Nephron progenitor cell (in vitro differentiated cells): Measurements from ENCODE around the gene OR4Q3.
"Not testable (repeated sequence)": the region's sequence is repeated elsewhere in the genome, so short reads cannot be mapped to it uniquely, and the experiment has no call there.

ENCODE experiments used
- DNase-seq: peaks from one replicate; pipeline ENCODE4 v3.0.0; 2021
- H3K27ac Mint-ChIP-seq: 2 replicates; pipeline ENCODE4 v1.8.0; 2021; ENCODE audit warnings: mild to moderate bottlenecking, moderate library complexity, mixed read lengths
- H3K27me3 Mint-ChIP-seq: 2 replicates; pipeline ENCODE4 v1.8.0; 2021; ENCODE audit warnings: mild to moderate bottlenecking, low read depth, mixed read lengths; ENCODE audit not compliant: poor library complexity
- H3K36me3 Mint-ChIP-seq: 2 replicates; pipeline ENCODE4 v1.8.0; 2021; ENCODE audit warnings: low read depth, mixed read lengths
- H3K4me1 Mint-ChIP-seq: 2 replicates; pipeline ENCODE4 v1.8.0; 2021; ENCODE audit warnings: mixed read lengths
- H3K4me3 Mint-ChIP-seq: 2 replicates; pipeline ENCODE4 v1.8.0; 2021; ENCODE audit warnings: mild to moderate bottlenecking, moderate library complexity, mixed read lengths
- H3K9me3 Mint-ChIP-seq: 2 replicates; pipeline ENCODE4 v1.8.0; 2021; ENCODE audit warnings: mild to moderate bottlenecking, moderate library complexity, mixed read lengths
- TF ChIP-seq, protein P1 (sequence below): fragments of 200-600 bp; sonication (generic); IDR thresholded peaks from 2 replicates; pipeline ENCODE4 v1.5.0; 2021; ENCODE audit warnings: antibody characterized with exemption

Gene OR4Q3

GRCh38 chr14:19771895-19772430 is 28.6 kb downstream of the OR4Q3 start:
- no peak overlapping the region for H3K4me3 Mint-ChIP-seq
- H3K36me3 Mint-ChIP-seq: peaks cover 4% of the 10 kb centered on the region
- TF ChIP-seq, protein P1, sequence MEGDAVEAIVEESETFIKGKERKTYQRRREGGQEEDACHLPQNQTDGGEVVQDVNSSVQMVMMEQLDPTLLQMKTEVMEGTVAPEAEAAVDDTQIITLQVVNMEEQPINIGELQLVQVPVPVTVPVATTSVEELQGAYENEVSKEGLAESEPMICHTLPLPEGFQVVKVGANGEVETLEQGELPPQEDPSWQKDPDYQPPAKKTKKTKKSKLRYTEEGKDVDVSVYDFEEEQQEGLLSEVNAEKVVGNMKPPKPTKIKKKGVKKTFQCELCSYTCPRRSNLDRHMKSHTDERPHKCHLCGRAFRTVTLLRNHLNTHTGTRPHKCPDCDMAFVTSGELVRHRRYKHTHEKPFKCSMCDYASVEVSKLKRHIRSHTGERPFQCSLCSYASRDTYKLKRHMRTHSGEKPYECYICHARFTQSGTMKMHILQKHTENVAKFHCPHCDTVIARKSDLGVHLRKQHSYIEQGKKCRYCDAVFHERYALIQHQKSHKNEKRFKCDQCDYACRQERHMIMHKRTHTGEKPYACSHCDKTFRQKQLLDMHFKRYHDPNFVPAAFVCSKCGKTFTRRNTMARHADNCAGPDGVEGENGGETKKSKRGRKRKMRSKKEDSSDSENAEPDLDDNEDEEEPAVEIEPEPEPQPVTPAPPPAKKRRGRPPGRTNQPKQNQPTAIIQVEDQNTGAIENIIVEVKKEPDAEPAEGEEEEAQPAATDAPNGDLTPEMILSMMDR: no peak
- H3K9me3 Mint-ChIP-seq: peaks cover 95% of the 10 kb centered on the region
- no peak overlapping the region for H3K27ac Mint-ChIP-seq
- DNase-seq: no peak
- no peaks in the 10 kb centered on the region for H3K27me3 Mint-ChIP-seq
- H3K4me1 Mint-ChIP-seq: no peaks in the 10 kb centered on the region

DNA sequence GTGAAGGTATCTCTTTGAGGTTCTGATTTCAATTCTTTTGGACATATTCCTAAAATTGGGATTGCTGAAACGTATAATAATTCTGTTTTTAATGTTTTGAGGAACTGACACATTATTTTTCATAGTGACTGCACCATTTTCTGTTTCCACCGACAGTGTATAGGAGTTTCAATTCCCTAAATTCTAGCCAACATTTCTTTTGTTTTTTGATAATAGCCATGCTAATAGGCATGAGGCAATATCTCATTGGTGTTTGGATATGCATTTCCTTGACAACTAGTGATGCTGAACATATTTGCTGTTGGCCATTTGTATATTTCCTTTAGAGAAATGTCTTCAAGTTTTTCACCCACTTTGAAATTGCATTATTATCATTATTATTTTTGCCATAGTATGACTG is 29.1 kb downstream of the OR4Q3 start:
- not testable (repeated sequence) for H3K27ac Mint-ChIP-seq, H3K4me3 Mint-ChIP-seq, H3K27me3 Mint-ChIP-seq, H3K4me1 Mint-ChIP-seq, DNase-seq, H3K36me3 Mint-ChIP-seq
- H3K9me3 Mint-ChIP-seq: peaks cover 95% of the 10 kb centered on the region

DNA sequence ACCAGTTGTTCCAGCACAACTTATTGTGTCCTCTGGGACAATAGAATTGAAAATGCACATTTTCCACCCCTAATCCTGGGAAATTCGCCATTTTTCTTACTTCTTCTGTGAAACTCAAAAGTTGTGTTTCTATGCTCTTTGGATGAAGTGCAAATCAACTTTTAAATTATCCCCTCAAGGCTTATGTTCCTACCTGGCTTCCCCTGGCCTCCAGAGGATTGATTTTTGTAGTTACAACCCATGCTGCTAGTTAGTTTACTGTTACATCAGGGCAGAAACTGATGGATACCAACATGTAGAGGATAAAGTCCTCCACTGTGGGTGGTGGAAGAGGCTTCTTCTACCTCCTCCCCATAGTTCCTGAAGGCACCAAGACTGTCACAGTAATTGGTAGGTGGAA is 29.8 kb downstream of the OR4Q3 start, which contains the start of gene OR4M1:
TSS of gene OR4M1 (plus strand) at position 301 of the 400 bp plus-strand sequence. CDS start 6,819 bp downstream, outside the sequence.
- peaks cover 95% of the 10 kb centered on the region for H3K9me3 Mint-ChIP-seq

DNA sequence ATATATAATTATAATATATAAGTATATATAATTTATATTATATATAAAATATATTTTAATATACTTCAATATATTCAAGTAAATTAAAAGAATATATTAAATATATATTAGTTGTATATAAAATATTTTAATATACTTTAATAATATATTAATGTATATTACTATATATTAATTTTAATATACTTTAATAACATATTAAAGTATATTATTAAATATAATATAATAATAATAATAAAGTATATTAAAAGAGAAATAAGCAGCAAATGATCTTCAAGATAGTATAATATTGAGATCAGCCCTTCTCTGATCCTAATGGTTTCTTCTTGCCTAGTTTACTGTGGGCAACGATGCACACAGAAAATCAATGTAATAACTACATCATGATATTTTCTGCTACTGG is 32.2 kb downstream of the OR4Q3 start:
- no peak for DNase-seq
- H3K4me1 Mint-ChIP-seq: no peaks in the 10 kb centered on the region
- TF ChIP-seq, protein P1: no peak
- peaks cover 93% of the 10 kb centered on the region for H3K9me3 Mint-ChIP-seq
- peaks cover 4% of the 10 kb centered on the region for H3K36me3 Mint-ChIP-seq
- no peak overlapping the region for H3K4me3 Mint-ChIP-seq
- no peaks in the 10 kb centered on the region for H3K27me3 Mint-ChIP-seq
- no peak overlapping the region for H3K27ac Mint-ChIP-seq

More for the DNA sequence above, 29.8 kb downstream of the OR4Q3 start, which contains the start of gene OR4M1:
- not testable (repeated sequence) for H3K4me1 Mint-ChIP-seq, H3K27ac Mint-ChIP-seq, H3K36me3 Mint-ChIP-seq, H3K27me3 Mint-ChIP-seq, DNase-seq, H3K4me3 Mint-ChIP-seq

GRCh38 chr14:19785848-19786247 is 42.5 kb downstream of the OR4Q3 start:
- peaks cover 14% of the 10 kb centered on the region for H3K9me3 Mint-ChIP-seq
- H3K36me3 Mint-ChIP-seq, H3K4me1 Mint-ChIP-seq, H3K27me3 Mint-ChIP-seq, DNase-seq, H3K27ac Mint-ChIP-seq, H3K4me3 Mint-ChIP-seq: not testable (repeated sequence)

GRCh38 chr14:19787318-19787717 is 43.9 kb downstream of the OR4Q3 start:
- not testable (repeated sequence) for H3K27ac Mint-ChIP-seq, H3K9me3 Mint-ChIP-seq, H3K27me3 Mint-ChIP-seq, DNase-seq, H3K4me3 Mint-ChIP-seq, H3K36me3 Mint-ChIP-seq, H3K4me1 Mint-ChIP-seq

- not testable (repeated sequence) for H3K4me1 Mint-ChIP-seq, DNase-seq, H3K36me3 Mint-ChIP-seq, H3K9me3 Mint-ChIP-seq, H3K27me3 Mint-ChIP-seq, H3K4me3 Mint-ChIP-seq, H3K27ac Mint-ChIP-seq
Measured at GRCh38 chr14:19788150-19788549, 44.8 kb downstream of the OR4Q3 start.

- not testable (repeated sequence) for DNase-seq, H3K4me1 Mint-ChIP-seq, H3K36me3 Mint-ChIP-seq, H3K27me3 Mint-ChIP-seq, H3K4me3 Mint-ChIP-seq, H3K27ac Mint-ChIP-seq
- peaks cover 37% of the 10 kb centered on the region for H3K9me3 Mint-ChIP-seq
Measured at GRCh38 chr14:19796520-19797108, 53.2 kb downstream of the OR4Q3 start.
